HepG2 (cell line): ENCODE results near the gene AFG1L. TPM values are rescaled to one million over a fixed set of nuclear protein-coding genes. Genes with fewer than 3 reads are reported as not detected.

Experiments used
- AHR ChIP-seq: IDR thresholded peaks from 2 replicates; pipeline ENCODE4 v1.6.1; 2018; ENCODE audit warnings: missing genetic modification reagents, missing compliant biosample characterization
- EEA1 ChIP-seq: sonication (generic); formaldehyde crosslinking; IDR thresholded peaks from 2 replicates; pipeline ENCODE4 v1.5.1; 2020; ENCODE audit warnings: mild to moderate bottlenecking, missing genetic modification reagents, borderline replicate concordance
- FOXM1 ChIP-seq: sonication (generic); formaldehyde crosslinking; IDR thresholded peaks from 2 replicates; pipeline ENCODE4 v1.5.0; 2020; ENCODE audit warnings: missing genetic modification reagents
- FOXO1 ChIP-seq: sonication (generic); formaldehyde crosslinking; IDR thresholded peaks from 2 replicates; pipeline ENCODE4 v1.4.0; 2020; ENCODE audit warnings: missing genetic modification reagents
- HMGXB4 ChIP-seq, 2 experiments: sonication (generic) in 1 of 2; formaldehyde crosslinking in 1 of 2; IDR thresholded peaks; 2 replicates each; pipeline versions ENCODE4 v1.4.0 to v1.6.1; 2018 to 2020; ENCODE audit warnings: missing genetic modification reagents in 2 of 2, borderline replicate concordance in 1 of 2, low read depth in 1 of 2, mild to moderate bottlenecking in 1 of 2, missing biosample characterization in 1 of 2
- JUNB ChIP-seq: sonication (generic); formaldehyde crosslinking; IDR thresholded peaks from 2 replicates; pipeline ENCODE4 v1.8.0; 2022; ENCODE audit warnings: missing genetic modification reagents, mild to moderate bottlenecking, borderline replicate concordance
- KDM1A ChIP-seq: IDR thresholded peaks from 2 replicates; pipeline ENCODE4 v1.6.1; 2016; ENCODE audit warnings: missing compliant biosample characterization
- KLF13 ChIP-seq: sonication (generic); formaldehyde crosslinking; IDR thresholded peaks from 2 replicates; pipeline ENCODE4 v1.4.0; 2020; ENCODE audit warnings: mild to moderate bottlenecking, missing genetic modification reagents
- PITX1 ChIP-seq: sonication (generic); formaldehyde crosslinking; IDR thresholded peaks from 2 replicates; pipeline ENCODE4 v1.5.1; 2020; ENCODE audit warnings: mild to moderate bottlenecking, missing genetic modification reagents
- SMC3 ChIP-seq: IDR thresholded peaks from 2 replicates; pipeline ENCODE4 v1.6.1; 2011; ENCODE audit warnings: low read length, improper control_type of control experiment
- ZBTB7B ChIP-seq: sonication (generic); formaldehyde crosslinking; IDR thresholded peaks from 2 replicates; pipeline ENCODE4 v1.4.0; 2020; ENCODE audit warnings: missing genetic modification reagents
- ZNF275 ChIP-seq: sonication (generic); formaldehyde crosslinking; IDR thresholded peaks from 2 replicates; pipeline ENCODE4 v1.8.0; 2022; ENCODE audit warnings: missing genetic modification reagents, mild to moderate bottlenecking, inconsistent platforms, borderline replicate concordance
- ZNF280B ChIP-seq: sonication (generic); formaldehyde crosslinking; IDR thresholded peaks from 2 replicates; pipeline ENCODE4 v1.5.0; 2020; ENCODE audit warnings: missing genetic modification reagents, mild to moderate bottlenecking, borderline replicate concordance
- ZNF414 ChIP-seq: sonication (generic); formaldehyde crosslinking; IDR thresholded peaks from 2 replicates; pipeline ENCODE4 v1.5.0; 2020; ENCODE audit warnings: missing genetic modification reagents
- ZNF546 ChIP-seq: sonication (generic); formaldehyde crosslinking; conservative IDR thresholded peaks from 2 replicates; pipeline ENCODE4 v1.8.1; 2023; ENCODE audit warnings: mild to moderate bottlenecking, missing genetic modification reagents
- ZNF646 ChIP-seq: sonication (generic); formaldehyde crosslinking; IDR thresholded peaks from 2 replicates; pipeline ENCODE4 v1.9.0; 2021; ENCODE audit warnings: mild to moderate bottlenecking, missing genetic modification reagents
- polyA plus RNA-seq, 8 experiments: library from polyadenylated mRNA; depleted of rRNA in 3 of 8; stranded (reverse) in 7 of 8; unstranded in 1 of 8; fragments of >200 nt; fragmentation: Illumina TruSeq in 4 of 8; extraction: Trizol in 4 of 8; gene quantifications; 2 replicates each; pipeline versions ENCODE4 v1.2.1 to v1.2.3, GENCODE V29; 2011 to 2016; ENCODE audit warnings: low read depth in 4 of 8, missing spikeins in 1 of 8, mixed read lengths in 1 of 8; ENCODE audit not compliant: insufficient read depth in 1 of 8
- total RNA-seq, 5 experiments: library from RNA; depleted of rRNA; stranded (reverse); fragments of >200 nt; fragmentation: Illumina TruSeq; extraction: Trizol; gene quantifications; 2 replicates each; pipeline ENCODE4 v1.2.3, GENCODE V29; 2016; ENCODE audit warnings: low read depth in 1 of 5

The AFG1L gene
- total and polyA plus RNA-seq, 2 of the 13 experiments (the other 11 are each of a cell fraction or from before 2014, with no cell fraction given): 3.1 to 14.0 TPM

GRCh38 chr6:108557494-108558371 is 262.9 kb downstream of the AFG1L start (continued):
- TF ChIP-seq ZNF280B (CRISPR knock-in tag) (peak; percentile 33; the same call in 1 of the 2 replicates), KDM1A (CRISPR knock-in tag) (no peak), ZNF414 (no peak), ZNF546 (CRISPR knock-in tag) (no peak), AHR (CRISPR knock-in tag) (no peak), PITX1 (CRISPR knock-in tag) (no peak), JUNB (CRISPR knock-in tag) (0 out of 2 replicates have a peak, but pooled peaks have one; percentile 21), KLF13 (CRISPR knock-in tag) (no peak), ZBTB7B (CRISPR knock-in tag) (no peak), ZNF646 (CRISPR knock-in tag) (no peak), FOXO1 (CRISPR knock-in tag) (no peak), SMC3 (no peak), EEA1 (peak; percentile 60; the same call in 1 of the 2 replicates), HMGXB4 (CRISPR knock-in tag; IDR thresholded peaks at IDR 0.05; ENCODE audit: borderline replicate concordance in 1 of 2, low read depth in 1 of 2) (peak in 1 of 2 experiments; percentile 8; a peak in 1 of 4 replicates), FOXM1 (CRISPR knock-in tag) (no peak), ZNF275 (CRISPR knock-in tag) (no peak)
